Measurements from ENCODE around the gene DCAF6. TPM values are rescaled to one million over a fixed set of nuclear protein-coding genes. Genes with fewer than 3 reads are reported as not detected.

Gene DCAF6, protein sequence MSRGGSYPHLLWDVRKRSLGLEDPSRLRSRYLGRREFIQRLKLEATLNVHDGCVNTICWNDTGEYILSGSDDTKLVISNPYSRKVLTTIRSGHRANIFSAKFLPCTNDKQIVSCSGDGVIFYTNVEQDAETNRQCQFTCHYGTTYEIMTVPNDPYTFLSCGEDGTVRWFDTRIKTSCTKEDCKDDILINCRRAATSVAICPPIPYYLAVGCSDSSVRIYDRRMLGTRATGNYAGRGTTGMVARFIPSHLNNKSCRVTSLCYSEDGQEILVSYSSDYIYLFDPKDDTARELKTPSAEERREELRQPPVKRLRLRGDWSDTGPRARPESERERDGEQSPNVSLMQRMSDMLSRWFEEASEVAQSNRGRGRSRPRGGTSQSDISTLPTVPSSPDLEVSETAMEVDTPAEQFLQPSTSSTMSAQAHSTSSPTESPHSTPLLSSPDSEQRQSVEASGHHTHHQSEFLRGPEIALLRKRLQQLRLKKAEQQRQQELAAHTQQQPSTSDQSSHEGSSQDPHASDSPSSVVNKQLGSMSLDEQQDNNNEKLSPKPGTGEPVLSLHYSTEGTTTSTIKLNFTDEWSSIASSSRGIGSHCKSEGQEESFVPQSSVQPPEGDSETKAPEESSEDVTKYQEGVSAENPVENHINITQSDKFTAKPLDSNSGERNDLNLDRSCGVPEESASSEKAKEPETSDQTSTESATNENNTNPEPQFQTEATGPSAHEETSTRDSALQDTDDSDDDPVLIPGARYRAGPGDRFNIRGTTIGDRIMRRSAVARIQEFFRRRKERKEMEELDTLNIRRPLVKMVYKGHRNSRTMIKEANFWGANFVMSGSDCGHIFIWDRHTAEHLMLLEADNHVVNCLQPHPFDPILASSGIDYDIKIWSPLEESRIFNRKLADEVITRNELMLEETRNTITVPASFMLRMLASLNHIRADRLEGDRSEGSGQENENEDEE
- total RNA-seq = 52.3 and 58.1 TPM in 2 replicates

DNA sequence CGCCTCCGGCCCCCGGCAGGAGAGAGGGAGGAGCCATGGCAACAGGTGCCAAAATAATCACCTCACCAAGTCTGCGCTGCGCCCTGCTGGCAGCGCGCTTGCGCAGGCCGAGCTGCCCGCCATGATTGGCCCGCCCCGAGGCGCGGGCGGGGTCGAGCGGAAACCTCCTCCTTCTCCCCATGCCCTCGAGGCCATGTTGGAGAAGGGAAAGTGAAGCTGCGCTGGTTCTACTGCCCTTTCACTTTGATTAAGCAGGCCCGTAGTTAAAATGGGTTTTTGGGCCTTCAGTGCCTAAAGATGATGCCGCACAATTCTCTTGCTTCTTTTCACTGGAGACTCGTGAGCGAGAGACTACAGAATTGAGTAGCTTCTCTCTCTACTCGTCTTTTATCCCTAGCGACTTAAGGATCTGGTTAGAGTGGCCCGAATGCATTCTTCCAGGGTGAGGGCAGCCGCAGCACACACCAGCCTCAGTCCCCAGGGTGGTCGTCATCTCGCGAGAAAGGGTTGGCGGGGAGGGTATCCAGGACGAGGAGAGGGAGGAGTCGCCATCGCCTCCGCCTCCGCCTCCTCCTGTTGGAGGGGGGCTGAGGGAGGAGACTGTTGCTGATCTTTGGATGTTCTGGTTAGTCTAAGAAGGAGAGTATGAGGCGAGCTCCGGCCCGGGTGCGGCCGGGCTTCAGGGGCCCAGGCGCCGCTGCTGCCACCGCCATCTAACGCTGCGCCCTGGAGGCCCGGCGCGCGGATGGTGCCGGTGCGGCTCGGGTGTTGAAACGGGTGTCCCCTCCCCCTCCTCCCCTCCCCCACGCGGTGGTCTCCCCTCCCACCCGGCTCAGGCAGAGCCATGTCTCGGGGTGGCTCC is at the start of gene DCAF6:
DCAF6 (plus strand) TSS at position 616 of the 862 bp plus-strand sequence; CDS start at position 845, 229 bp downstream.

DNA sequence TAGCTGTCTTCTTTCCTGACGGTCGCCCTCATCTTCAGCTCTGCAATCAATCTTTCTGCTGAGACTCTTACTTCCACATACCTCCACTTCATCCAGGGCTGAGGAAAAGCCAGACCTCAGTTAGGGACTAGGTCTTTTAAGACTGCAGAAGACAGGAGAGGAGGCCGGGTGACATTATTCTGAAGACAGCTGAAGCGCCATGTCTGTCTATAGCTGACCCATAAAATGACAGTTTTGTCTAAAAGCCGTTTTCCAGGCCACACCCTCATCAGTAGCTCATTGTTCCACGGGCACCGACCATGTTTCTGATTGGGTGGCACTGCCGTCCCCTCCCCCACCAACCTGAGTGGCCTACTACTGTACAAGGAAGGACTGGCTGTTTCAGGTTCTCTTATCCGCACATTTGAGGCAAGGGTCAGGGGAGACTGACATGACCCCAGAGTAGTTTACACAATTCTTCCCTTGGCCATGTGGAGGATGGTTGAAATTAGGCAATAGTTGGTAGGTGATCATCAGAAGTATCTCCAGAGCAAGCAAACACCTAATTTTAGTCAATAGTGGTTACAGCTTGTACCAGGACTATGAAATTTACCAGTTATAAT is 22.5 kb upstream of the DCAF6 start, which contains the start of gene ADCY10:
ADCY10 (minus strand) TSS at position 240 of the 602 bp plus-strand sequence. CDS start 8,994 bp downstream, outside the sequence.

DNA sequence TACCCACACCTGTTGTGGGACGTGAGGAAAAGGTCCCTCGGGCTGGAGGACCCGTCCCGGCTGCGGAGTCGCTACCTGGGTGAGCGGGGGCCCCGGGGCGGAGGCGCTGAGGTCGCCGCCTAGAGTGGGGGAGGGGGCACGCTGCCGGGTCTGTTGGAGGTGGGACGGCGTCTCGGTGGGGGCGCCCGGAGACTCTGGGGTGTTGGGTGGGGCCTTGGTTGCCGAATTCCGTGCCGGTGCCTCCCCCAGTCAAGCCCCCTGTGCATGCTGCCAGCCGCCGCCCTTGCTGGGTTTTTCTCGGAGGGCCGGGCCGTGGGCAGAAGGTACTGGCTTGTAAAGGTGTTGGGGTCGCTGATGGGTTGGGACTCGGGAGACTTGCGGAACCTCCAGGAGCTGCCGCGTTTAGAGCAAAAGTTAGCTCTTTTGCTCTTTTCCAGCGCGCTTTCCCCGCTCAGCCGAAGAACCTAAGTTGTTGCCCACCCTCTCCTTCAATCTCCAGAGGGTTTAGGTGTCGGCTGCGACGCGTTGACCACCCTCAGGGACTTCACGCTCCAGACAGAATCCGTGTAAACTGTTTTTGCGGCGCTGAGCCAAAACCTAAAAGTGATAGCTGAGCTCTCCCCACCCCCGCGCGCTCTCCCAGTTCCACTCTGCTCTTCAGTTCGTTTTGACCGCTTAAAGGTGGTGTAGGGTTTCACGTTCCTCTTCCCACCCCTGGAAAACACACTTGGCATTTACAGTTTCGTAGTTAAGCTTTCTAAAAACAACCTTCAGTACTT is 636 bp downstream of the DCAF6 start, which contains the start of gene MPC2:
MPC2 (minus strand) TSS at position 143 of the 779 bp plus-strand sequence. CDS start 1,231 bp downstream, outside the sequence.

Other genes starting within 250 kb of the DCAF6 start
- gene MPZL1, start 214.7 kb upstream of the DCAF6 start, total RNA-seq = 94.0 and 117 TPM in 2 replicates
- under 0.01 TPM in 2 replicates for gene ADCY10, start 22.5 kb upstream of the DCAF6 start, total RNA-seq
- 34.7 and 35.0 TPM in 2 replicates for gene MPC2, start 389 bp downstream of the DCAF6 start, total RNA-seq
- 12.0 and 12.9 TPM in 2 replicates for gene GPR161, start 200.2 kb downstream of the DCAF6 start, total RNA-seq
- 41.9 and 46.4 TPM in 2 replicates for gene TIPRL, start 242.3 kb downstream of the DCAF6 start, total RNA-seq